ENCODE results near the gene ABI1. TPM values are rescaled to one million over a fixed set of nuclear protein-coding genes. Genes with fewer than 3 reads are reported as not detected.

ABI1 gene
- total and polyA plus RNA-seq, 9 of the 15 experiments (the other 6 are each of a cell fraction or from before 2014, with no cell fraction given) = 22.1 to 52.3 (median 39.0) TPM

DNA sequence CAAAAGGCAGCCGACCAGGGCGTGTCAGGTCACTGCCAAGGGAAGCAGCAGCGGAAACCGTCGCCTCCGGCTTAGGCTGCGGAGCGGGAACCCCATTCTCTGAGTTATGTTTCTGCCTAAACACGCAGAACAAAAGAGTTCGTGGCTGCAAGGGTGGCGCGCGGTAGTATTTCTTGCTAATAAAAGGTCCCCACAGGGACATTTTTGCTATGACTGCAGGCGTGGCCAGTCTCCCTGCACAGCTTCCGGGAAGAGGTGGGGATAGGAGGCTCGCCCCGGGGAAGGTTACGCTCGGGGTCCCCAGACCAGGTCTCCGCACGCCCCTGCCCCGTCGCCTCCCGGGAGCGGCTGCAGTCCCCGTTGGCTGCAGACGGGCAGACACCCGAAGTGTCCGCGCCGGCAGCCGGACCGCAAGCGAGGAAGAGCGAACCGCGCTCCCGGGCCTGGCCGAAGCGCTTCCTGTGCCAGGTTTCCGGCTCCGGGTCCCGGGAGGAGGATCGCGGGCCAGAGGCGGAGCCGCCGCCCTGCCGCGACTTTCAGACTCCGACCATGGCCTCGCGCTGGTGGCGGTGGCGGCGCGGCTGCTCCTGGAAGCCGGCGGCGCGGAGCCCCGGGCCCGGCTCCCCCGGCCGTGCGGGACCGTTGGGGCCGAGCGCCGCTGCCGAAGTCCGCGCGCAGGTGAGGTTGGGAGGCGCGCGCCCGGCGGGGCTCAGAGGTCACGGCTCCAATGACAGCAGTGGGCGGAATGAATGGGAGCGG, 163.4 kb downstream of the ABI1 start, which contains the start of gene PDSS1 (continued):
- TF ChIP-seq SIN3A (IDR thresholded peaks at IDR 0.05; ENCODE audit: borderline replicate concordance in 2 of 2, control insufficient read depth in 1 of 2, low read depth in 2 of 2, low read length in 2 of 2) (peak; percentile 50 to 95; a peak in 3 of 4 replicates), SMAD3 (CRISPR knock-in tag; conservative IDR thresholded peaks at IDR 0.05) (0 out of 2 replicates have a peak, but pooled peaks have one; percentile 59), FOSL1 (tag; conservative IDR thresholded peaks at IDR 0.05) (0 out of 2 replicates have a peak, but pooled peaks have one; percentile 36), XRCC4 (IDR thresholded peaks at IDR 0.05; ENCODE audit: extremely low read depth, insufficient read depth, insufficient read length) (no peak), ZBTB1 (CRISPR knock-in tag; IDR thresholded peaks at IDR 0.05; ENCODE audit: borderline replicate concordance, low read depth) (0 out of 2 replicates have a peak, but pooled peaks have one; percentile 24), HDGF (IDR thresholded peaks at IDR 0.05) (no peak), ZC3H4 (CRISPR knock-in tag; IDR thresholded peaks at IDR 0.05; ENCODE audit: borderline replicate concordance) (no peak), DMBX1 (CRISPR knock-in tag; IDR thresholded peaks at IDR 0.05; ENCODE audit: borderline replicate concordance) (no peak), NCOA2 (IDR thresholded peaks at IDR 0.05; ENCODE audit: partially characterized antibody in 2 of 2) (no peak), CREB3 (tag; conservative IDR thresholded peaks at IDR 0.05; ENCODE audit: low read depth) (0 out of 2 replicates have a peak, but pooled peaks have one; percentile 31), ZFP1 (CRISPR knock-in tag; IDR thresholded peaks at IDR 0.05) (no peak), KLF6 (CRISPR knock-in tag; IDR thresholded peaks at IDR 0.05; ENCODE audit: borderline replicate concordance) (peak; percentile 39; the same call in 1 of the 2 replicates), KLF10 (CRISPR knock-in tag; IDR thresholded peaks at IDR 0.05) (no peak), HMG20A (CRISPR knock-in tag; conservative IDR thresholded peaks at IDR 0.05) (no peak), YY1 (IDR thresholded peaks at IDR 0.05; ENCODE audit: borderline replicate concordance in 1 of 3, control insufficient read depth in 1 of 3, extremely low read depth in 1 of 3, insufficient read depth in 3 of 3, insufficient read length in 1 of 3, insufficient replicate concordance in 2 of 3, low read depth in 1 of 3, low read length in 2 of 3) (peak in 2 of 3 experiments; percentile 19 to 54), HMBOX1 (IDR thresholded peaks at IDR 0.05) (no peak), HNRNPLL (IDR thresholded peaks at IDR 0.05; ENCODE audit: low read depth, low read length, poor library complexity, severe bottlenecking) (peak; percentile 35), SMAD4 (CRISPR knock-in tag; conservative IDR thresholded peaks at IDR 0.05) (peak; percentile 54), ZKSCAN3 (CRISPR knock-in tag; IDR thresholded peaks at IDR 0.05) (no peak)
- TF ChIP-seq, protein P1, sequence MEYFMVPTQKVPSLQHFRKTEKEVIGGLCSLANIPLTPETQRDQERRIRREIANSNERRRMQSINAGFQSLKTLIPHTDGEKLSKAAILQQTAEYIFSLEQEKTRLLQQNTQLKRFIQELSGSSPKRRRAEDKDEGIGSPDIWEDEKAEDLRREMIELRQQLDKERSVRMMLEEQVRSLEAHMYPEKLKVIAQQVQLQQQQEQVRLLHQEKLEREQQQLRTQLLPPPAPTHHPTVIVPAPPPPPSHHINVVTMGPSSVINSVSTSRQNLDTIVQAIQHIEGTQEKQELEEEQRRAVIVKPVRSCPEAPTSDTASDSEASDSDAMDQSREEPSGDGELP (CRISPR knock-in tag; IDR thresholded peaks at IDR 0.05; ENCODE audit: borderline replicate concordance) = peak; percentile 33; the same call in 1 of the 2 replicates
- TF ChIP-seq, protein P2, sequence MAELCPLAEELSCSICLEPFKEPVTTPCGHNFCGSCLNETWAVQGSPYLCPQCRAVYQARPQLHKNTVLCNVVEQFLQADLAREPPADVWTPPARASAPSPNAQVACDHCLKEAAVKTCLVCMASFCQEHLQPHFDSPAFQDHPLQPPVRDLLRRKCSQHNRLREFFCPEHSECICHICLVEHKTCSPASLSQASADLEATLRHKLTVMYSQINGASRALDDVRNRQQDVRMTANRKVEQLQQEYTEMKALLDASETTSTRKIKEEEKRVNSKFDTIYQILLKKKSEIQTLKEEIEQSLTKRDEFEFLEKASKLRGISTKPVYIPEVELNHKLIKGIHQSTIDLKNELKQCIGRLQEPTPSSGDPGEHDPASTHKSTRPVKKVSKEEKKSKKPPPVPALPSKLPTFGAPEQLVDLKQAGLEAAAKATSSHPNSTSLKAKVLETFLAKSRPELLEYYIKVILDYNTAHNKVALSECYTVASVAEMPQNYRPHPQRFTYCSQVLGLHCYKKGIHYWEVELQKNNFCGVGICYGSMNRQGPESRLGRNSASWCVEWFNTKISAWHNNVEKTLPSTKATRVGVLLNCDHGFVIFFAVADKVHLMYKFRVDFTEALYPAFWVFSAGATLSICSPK (IDR thresholded peaks at IDR 0.05; ENCODE audit: borderline replicate concordance) = no peak
